HG03097 (cell line): ENCODE data around the gene DPY19L1.
"Not testable (repeated sequence)": the region's sequence is repeated elsewhere in the genome, so short reads cannot be mapped to it uniquely, and the experiment has no call there.

Experiments used
- ATAC-seq: cut with Tn5 transposase; IDR thresholded peaks from one replicate; pipeline ENCODE4 v1.9.1; 2021; ENCODE audit not compliant: unreplicated experiment, low FRiP score

DPY19L1 gene

DNA sequence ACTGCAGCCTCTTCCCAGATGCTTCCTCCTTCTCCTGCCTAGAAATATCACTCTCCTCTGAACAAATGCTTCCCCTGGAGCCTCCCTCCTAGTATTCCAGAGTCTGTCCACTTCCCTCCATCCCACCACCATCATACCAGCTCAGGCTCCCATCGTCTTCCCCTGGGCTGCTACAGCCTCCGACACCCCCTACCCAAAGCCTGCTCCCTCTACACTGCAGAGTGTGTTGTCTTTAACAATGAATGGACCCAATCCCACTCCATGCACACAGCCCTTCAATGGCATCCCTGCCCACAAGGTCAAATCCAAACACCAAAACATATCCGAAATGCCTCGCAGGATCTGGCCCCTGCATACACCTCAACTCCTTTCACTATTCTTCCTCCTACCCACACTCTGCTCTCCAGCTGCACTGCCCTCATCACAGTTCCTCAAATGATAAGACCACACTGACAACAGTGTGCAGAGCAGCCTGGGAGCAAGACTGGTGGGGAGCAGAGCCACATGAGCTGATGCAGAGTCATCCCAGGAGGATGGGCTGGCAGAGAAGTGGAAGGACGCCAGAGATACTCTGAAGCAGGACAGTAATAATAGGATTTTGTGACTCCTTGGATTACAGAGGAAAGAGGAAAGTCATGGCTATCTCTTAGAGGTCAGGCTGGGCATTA lies 40.7 kb downstream of the DPY19L1 start:
- ATAC-seq = not testable (repeated sequence)

DNA sequence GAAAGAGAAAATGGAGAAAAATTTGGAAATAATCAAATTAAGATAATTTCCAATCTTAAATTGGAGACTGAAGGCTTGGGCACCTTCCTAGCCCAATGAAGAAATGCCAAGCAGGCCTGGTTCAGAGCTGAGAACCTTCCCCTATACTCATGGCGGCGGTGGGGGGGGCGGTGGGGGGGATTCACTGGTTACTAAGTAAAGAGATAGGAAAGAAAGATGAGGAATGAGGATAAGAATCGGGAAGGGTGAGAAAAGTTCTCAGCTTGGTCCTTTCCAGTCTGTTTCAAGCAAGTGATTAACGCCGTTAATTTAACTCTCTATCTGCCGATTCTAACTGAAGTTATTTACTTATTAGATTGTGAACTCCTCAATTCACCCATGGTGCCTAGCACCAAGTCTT lies 41.5 kb downstream of the DPY19L1 start:
- no peak for ATAC-seq

DNA sequence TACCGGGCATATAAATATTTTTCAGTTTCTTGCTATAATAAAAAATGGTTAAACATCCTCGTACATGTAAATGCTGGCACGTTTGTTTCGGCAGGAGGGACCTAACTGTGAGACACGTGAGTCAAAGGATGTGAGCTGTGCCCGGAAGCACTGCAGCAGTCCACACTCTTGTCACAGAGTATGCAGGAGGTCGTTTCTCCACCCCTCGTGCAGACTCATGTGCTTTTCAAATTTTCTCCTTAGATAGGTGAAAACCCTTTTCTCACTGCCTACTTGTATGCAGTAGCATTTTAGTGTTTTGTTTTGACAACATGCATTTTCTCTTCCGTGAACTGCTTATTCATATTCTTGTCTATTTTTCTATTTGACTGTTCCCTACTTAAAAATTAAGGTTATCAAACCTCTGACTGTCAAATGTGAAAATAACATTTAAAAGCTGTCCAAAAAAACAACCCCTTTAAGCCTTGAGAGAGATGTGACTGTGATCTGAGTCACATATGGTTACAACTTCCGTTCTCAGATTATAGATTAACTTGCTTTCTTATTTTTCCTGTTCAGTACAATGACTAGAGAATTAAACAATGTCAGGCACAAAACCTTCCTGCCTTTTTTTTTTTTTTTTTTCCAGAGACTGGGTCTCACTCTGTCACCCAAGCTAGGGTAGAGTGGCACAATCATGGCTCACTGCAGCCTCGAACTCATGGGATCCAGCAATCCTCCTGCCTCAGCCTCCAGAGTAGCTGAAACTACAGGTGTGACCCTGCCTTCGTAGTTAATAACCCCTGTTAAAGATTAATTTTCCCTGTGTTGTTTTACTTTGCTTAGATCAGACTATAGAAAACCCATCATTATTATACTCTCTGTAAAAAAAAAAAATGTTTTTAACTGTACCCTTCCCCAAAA lies 45.1 kb downstream of the DPY19L1 start:
- ATAC-seq = peak; percentile 67

DNA sequence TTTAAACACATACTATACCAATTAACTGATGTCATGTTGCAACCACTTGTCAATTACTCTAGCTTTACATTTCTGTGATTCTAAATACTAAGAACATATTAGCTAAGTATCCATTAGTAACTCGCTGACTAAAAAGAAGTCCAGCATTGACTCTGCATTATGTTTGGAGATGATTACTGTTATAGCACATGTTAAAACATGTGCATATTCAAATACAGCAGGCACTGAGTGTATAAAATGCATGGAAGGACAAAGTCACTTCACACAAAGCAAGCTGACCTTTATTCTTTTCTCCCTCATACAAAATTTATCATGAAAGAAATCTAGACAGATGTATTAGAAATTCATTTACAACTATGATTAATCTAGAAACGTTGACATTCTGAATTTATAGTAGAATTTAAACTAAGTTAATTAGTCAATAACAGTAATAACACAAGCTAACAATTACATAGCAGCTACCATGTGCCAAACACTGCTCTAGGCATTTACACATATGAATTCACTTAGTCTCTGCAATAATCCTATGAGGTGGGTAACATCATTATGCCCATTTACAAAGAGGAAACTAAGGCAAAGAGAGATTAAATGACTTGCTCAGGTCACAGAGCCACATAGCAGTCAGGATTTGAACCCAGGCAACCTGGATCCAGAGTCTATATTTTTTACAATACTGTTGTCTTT lies 48.7 kb downstream of the DPY19L1 start:
- ATAC-seq = not testable (repeated sequence)

DNA sequence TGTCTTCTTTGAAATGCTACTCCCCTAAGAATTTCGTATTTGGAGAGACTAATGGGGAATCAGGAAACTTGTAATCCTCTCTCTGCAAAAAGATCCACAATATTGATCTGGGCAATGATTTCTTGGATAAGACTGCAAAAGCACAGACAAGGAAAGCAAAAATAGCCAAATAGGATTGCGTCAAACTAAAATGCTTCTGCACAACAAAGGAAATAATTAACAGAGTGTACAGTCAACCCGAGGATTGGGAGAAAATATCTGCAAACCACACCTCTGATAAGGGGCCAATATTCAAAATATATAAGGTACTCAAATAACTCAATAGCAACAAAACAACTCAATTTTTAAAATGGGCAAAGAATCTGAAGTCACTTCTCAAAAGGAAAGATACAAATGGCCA lies 52.1 kb downstream of the DPY19L1 start:
- ATAC-seq = not testable (repeated sequence)

DNA sequence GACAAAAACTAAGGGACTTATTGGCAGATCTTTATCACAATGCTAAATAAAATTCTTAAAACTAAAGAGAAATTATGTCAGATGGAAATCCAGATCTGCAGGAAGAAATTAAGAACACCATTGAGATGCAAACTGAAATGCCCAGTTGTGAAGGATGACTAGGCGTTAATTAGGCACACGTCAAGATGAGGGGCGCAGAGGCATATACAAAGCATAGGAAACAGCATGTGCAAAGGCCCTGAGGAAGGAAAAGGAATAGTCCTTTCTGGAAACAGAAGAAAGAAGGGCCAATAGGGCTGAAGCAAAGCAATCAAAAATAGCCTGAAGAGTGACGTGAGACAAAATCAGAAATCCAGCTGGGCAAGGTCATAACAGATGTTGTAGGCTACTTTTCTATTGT lies 53.1 kb downstream of the DPY19L1 start:
- not testable (repeated sequence) for ATAC-seq

DNA sequence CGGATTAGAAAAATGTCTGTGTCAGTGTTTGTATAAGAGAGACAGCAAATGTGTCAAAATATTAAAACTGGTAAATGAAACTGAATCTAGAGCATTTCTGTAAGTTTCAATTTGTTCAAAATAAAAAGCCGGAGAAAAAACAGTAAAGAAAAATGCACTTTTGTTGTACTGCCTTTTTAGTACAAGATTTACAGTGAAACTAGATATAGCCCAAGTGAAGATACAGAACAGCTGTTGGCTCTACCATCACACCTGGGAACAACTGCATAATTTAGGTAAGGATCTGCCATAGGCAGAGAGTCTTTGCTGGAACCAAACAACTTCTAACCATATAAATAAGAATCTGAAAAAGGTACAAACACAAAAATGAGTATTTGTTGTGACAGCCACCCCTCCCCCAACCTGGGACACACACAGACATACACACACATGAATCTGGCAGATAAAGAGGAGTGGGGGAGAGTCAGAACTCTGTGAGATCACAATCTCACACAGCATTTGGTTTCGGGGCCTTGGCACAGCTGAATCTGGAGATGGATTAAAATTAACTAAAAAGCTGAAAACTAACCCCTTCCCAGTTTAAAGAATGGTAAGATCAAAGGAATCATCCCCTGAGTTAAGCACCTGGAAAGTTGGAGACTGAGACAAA lies 54.8 kb downstream of the DPY19L1 start:
- no peak for ATAC-seq

DNA sequence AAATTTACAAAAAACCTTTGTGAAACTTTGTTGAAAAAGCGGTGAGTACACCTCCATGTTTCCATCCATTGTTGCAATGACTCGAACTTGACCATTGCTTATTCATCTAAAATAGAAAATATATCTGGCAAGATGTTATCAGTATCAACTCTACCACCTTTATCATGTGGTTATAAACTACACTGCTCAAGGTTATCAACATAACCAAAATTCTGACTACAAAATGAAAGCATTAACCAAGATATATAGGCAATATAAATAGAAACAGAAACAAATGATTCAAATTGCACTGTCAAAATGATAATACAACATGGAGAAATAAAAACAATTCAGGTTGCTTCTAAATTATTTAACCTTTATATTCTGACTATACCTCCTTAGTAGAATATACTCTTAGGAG lies 58.2 kb downstream of the DPY19L1 start:
- ATAC-seq = not testable (repeated sequence)

DNA sequence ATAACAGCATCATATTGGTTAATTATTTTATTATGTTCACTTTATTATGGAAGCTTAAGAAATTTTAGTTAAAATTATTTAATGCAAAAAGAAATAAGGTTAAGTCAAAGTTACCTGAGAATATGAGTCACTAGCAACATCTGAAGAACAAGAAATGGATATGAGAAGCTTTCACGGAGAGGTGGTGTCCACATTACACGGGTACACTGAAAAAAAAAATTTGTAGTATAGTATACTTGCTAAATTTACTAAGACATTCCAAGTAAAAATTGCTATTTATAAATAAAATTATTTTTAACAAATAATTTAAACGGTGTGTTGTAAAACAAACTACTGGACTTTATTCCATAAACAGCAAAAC lies 63.9 kb downstream of the DPY19L1 start:
- ATAC-seq = no peak

DNA sequence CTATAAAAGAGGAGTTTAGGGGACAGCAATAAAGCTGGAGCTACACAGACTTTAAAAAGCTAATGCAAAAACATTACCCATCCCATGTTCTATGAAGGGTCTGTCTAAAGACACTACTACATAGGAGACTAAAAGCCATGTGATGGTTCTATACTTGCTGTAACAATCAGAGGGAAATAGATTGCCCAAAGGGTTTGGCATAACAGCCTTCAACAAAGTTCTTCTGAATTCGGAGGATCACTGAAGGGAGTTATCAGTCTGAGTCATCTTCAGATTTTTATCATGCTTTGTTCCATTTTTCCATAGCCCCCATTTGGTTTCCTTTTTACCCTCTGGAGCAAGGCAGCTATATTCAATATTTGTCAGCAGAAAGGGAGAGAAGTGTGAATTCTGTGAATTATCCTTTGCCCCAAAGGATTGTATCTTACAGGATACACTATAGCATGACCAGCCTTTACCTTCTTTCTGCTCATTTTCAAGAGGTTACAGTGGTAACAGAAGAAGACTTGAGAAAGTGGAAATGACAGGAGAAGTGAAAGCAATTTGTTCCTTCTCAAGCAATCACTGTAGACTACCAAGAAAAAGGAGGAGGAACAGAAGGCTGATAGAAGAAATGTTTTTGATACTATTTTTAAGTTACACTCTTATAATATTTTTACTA lies 64.4 kb downstream of the DPY19L1 start:
- ATAC-seq = peak; percentile 69

DNA sequence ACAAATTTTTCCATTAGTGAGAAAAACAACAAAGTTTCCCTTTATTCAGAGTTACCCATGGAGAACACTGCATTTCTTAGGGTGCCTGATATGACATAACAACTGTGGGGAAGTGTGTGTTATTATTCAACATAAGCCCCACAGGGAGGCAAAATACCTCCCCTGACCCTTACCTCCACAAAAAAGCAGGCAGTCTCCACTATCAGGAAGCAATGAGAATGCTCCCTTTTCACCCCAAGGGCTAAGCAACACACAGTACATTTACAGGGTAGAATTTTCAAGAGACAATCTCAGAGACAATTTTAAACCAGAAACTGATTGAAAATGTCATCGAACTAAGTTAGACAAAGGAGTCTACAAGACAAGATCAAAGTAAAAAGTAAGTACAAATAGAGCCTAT lies 69.5 kb downstream of the DPY19L1 start:
- ATAC-seq = not testable (repeated sequence)

DNA sequence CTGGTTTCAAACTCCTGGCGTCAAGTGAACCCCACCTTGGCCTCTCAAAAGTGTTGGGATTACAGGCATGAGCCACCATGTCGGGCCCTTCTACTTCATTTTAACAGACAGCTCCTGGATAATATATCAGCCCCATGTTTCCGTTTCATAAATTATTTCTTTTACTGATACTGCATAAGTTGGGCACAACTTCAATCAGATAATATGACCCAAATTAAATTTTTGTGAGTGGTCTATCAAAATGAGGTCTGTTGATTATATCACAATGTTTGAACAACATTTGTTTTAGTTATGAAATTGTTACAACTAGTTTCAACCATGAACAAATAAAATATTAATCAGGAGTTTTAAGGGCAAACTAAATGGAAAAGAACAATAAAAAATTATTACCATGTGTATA lies 70.8 kb downstream of the DPY19L1 start:
- not testable (repeated sequence) for ATAC-seq

DNA sequence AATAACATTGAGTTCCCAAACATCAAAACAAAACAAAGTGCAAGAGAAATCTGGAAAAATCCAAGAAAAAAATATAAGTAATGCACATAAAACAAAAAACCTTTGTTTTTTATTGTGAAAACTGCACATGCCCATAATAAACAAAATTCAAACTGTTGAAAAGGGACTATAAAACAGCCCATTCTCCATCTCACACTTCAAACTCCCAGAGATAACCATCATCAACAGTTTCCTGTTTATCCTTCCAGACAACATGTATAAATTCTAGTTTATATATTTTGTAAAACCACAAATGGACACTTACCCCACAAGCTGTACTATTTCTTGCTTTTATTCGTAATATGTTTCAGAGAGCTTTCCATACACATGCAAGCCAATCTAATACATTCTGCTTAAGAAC lies 79.3 kb downstream of the DPY19L1 start:
- no peak for ATAC-seq

DNA sequence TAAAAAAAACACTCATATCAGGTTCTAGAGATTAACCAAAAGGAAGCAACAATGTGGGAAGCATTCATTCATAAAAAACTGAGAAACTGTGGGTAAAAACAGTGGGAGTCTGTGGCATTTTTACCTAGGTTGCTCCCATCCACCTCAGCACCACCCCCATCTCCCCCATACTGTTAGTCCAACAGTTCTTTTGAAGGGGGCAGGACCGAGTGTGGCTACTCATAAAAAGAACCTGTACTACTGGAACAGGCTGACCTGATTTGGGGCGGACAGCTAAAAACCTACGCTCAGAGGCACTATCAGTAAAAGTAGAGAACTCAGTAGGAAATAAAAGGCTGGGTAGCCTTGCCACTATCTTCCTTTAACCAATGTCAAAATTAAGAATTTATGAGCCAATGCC lies 84.5 kb downstream of the DPY19L1 start:
- no peak for ATAC-seq

DNA sequence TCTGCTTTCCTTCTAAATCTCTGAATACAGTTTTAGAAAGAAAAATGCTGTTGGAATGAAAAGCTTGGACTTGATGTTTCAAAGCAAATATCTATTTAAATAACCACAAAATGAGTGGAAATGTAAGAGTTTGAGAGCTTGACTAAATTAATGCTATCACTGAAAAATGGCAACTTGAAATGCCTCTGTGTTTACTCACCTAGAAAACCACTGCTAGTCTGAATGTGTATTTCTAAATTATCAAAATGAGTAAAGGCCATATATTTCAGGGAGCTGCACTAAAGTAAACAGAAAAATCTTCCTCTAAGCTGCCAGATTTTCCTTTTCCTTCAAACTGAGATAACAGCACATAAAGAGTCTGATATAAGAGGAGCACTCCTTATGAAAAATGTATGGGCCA lies 87.9 kb downstream of the DPY19L1 start:
- no peak for ATAC-seq

DNA sequence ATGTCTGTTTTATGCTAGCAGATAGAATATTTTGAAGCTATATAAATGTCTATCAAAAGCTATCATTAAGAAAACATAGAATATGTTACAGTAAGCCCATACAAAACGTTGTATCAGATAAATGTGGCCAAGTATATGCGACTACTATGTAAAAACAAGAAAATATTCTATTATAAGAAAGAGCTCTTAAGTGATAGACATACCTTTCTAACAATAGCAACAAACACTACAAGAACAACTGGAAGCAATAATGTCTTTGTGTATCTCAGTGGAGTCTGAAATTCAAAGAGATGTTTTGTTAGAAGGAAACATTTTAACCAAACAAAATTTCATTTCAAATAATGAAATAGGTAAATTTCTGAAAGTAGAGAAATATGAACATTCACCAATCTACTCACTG lies 89.9 kb downstream of the DPY19L1 start:
- not testable (repeated sequence) for ATAC-seq

DNA sequence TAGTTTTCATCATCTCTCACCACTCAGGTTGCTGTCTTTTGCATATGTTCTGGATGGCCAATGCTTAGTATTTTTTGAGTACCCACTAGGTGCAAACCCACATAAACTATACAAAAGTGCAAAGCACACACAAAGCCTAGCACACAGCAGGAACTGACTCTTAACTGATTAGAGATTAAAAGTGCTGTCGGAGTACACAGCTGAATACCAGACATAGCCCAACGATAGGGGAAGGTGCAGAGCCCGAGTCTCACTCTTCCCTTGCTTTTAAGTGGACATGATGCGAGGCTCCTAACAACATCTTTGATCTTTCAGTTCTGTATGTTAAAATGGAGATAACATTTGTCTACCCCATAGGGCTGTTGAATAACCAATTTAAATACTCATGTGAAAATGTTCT lies 90.8 kb downstream of the DPY19L1 start:
- ATAC-seq = no peak

DNA sequence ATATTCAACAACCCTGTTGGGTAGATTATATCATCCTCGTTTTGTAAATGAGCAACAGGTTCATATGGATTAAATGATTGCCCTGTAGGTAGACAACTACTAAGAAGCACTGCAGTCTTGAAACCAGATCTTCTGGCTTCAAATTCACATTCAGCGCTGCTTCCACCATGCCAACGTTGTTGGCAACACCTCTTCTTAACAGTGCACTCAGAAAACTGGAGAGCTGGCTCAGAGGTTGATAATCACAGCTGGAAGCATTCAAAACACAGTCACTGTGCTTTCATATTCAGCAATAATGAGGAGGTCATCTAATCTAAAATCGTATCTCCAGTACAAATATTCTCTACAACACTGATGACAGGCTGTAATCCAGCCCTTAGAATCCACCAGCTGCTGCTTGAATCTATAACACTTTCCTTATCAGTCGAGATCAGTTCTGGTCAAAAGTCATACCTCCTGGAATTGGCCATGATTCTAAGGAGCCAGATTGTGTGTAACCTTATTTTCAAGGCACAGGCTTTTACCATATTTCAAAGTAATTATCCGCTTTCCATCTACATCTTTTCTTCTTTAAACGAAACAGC lies 91.3 kb downstream of the DPY19L1 start:
- not testable (repeated sequence) for ATAC-seq

DNA sequence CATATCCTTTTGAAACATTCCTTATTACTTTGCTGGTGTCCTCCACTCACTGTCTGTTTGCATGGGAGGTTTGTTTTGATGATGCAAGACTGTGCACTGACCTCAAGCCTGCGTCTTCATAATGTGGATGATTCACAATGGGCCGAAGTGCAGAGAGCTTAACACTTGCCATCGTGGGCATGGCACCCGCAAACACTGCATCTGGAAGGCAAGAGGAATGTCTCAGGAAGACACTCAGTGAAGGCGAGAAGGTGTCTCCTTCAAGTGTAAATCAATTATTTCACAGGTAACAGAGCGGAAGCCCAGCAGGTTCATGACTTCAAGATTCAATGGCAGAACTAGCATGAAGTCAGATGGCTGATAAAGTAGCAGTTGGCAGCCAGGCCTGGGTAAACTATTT lies 98.1 kb downstream of the DPY19L1 start:
- ATAC-seq = no peak

DNA sequence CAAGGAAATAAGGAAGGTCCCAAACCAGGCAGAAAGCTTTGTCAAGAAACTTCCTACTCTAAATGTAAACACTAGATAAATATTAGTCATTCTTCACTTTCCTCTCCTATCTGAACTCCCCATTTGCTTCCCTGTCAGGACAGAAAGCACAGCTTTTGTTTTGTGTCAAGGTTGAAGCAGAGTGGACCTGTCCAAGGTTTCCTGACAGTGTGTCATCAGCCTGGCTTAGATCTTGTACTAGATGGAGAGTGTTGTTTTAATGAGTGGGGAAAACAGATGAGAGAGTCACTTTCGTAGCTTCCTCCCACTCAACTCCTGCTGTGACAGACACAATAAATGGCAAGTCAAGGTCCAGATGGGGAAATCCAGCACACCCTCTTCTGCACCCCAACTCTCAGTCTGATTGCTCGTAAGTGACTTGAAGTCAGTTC lies 101.5 kb downstream of the DPY19L1 start:
- ATAC-seq = not testable (repeated sequence)
